ENCODE measurements around the gene SPEM3. TPM values are rescaled to one million over a fixed set of nuclear protein-coding genes. Genes with fewer than 3 reads are reported as not detected.

The SPEM3 gene
- total RNA-seq, 1 donor from 2014 or later, result not detected

GRCh38 chr17:7475764-7476422 lies 47.2 kb downstream of the SPEM3 start:
- H3K4me1 Mint-ChIP-seq (ENCODE audit: unreplicated experiment), result peaks cover 46% of the 10 kb centered on the region
- TF ChIP-seq, protein P1, sequence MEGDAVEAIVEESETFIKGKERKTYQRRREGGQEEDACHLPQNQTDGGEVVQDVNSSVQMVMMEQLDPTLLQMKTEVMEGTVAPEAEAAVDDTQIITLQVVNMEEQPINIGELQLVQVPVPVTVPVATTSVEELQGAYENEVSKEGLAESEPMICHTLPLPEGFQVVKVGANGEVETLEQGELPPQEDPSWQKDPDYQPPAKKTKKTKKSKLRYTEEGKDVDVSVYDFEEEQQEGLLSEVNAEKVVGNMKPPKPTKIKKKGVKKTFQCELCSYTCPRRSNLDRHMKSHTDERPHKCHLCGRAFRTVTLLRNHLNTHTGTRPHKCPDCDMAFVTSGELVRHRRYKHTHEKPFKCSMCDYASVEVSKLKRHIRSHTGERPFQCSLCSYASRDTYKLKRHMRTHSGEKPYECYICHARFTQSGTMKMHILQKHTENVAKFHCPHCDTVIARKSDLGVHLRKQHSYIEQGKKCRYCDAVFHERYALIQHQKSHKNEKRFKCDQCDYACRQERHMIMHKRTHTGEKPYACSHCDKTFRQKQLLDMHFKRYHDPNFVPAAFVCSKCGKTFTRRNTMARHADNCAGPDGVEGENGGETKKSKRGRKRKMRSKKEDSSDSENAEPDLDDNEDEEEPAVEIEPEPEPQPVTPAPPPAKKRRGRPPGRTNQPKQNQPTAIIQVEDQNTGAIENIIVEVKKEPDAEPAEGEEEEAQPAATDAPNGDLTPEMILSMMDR (IDR thresholded peaks at IDR 0.05), result no peak
- DNase-seq (ENCODE audit: extremely low spot score, unreplicated experiment), result no peak
- H3K27ac Mint-ChIP-seq (ENCODE audit: unreplicated experiment), result peak overlapping the region; percentile 92
- no peaks in the 10 kb centered on the region for H3K9me3 Mint-ChIP-seq (ENCODE audit: unreplicated experiment)
- no peaks in the 10 kb centered on the region for H3K27me3 Mint-ChIP-seq (ENCODE audit: unreplicated experiment)
- no peak overlapping the region for H3K4me3 Mint-ChIP-seq (ENCODE audit: unreplicated experiment)
- peaks cover 4% of the 10 kb centered on the region for H3K36me3 Mint-ChIP-seq (ENCODE audit: unreplicated experiment)

- no peak overlapping the region for H3K4me3 Mint-ChIP-seq (ENCODE audit: unreplicated experiment)
- H3K4me1 Mint-ChIP-seq (ENCODE audit: unreplicated experiment), result peaks cover 46% of the 10 kb centered on the region
- DNase-seq (ENCODE audit: extremely low spot score, unreplicated experiment), result no peak
- H3K27ac Mint-ChIP-seq (ENCODE audit: unreplicated experiment), result peak overlapping the region; percentile 92
- H3K27me3 Mint-ChIP-seq (ENCODE audit: unreplicated experiment), result no peaks in the 10 kb centered on the region
- TF ChIP-seq, protein P1 (IDR thresholded peaks at IDR 0.05), result no peak
- no peaks in the 10 kb centered on the region for H3K9me3 Mint-ChIP-seq (ENCODE audit: unreplicated experiment)
- peaks cover 4% of the 10 kb centered on the region for H3K36me3 Mint-ChIP-seq (ENCODE audit: unreplicated experiment)
Measured at GRCh38 chr17:7476494-7476893, 47.8 kb downstream of the SPEM3 start.

GRCh38 chr17:7476951-7477350 lies 48.3 kb downstream of the SPEM3 start:
- no peaks in the 10 kb centered on the region for H3K27me3 Mint-ChIP-seq (ENCODE audit: unreplicated experiment)
- H3K27ac Mint-ChIP-seq (ENCODE audit: unreplicated experiment), result peak overlapping the region; percentile 92
- peaks cover 45% of the 10 kb centered on the region for H3K4me1 Mint-ChIP-seq (ENCODE audit: unreplicated experiment)
- H3K36me3 Mint-ChIP-seq (ENCODE audit: unreplicated experiment), result peaks cover 4% of the 10 kb centered on the region
- no peak for DNase-seq (ENCODE audit: extremely low spot score, unreplicated experiment)
- TF ChIP-seq, protein P1 (IDR thresholded peaks at IDR 0.05), result no peak
- peak overlapping the region; percentile 79 for H3K4me3 Mint-ChIP-seq (ENCODE audit: unreplicated experiment)
- H3K9me3 Mint-ChIP-seq (ENCODE audit: unreplicated experiment), result no peaks in the 10 kb centered on the region

DNA sequence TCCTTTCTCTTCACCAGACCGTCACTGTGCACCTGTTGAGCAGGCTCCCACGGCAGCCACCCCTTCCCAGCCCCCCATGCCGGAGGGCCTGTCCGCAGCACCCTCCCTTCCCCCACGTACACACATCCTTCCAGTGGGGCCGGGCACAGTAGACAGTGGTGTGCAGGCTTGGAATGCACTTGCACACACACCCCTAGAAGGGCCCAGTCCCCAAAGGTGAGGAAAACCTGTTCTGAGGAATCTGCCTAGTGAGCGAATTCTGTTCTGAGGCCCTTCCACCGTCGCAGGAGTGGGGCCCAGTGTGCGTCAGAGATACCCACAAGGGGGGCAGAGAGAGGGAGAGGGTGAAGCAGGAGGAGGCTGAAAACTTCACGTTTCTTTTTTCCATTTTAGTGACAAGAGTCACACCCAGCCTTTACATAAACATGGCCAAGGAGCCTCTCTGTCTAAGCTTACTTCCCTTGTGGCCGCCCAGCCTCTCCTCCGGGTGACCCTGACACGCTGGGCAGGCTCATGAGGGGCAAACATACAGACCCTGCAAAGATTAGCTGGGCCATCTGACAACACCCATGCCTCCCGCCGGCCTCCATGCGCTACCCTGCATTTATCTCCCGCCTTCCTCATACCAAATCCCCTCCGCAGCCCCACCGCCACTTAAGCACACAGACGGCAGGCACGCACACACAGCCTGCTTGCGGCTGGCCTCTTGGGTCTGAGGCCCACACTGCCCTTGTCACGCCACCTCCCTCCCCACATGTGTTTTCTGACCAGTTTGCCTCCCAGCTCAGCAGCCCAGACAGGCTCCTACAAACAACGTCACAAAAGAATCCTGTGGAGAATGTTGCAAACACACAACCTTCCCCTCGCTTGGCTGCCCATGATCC lies 49.0 kb downstream of the SPEM3 start:
- no peak for DNase-seq (ENCODE audit: extremely low spot score, unreplicated experiment)
- peaks cover 4% of the 10 kb centered on the region for H3K36me3 Mint-ChIP-seq (ENCODE audit: unreplicated experiment)
- no peaks in the 10 kb centered on the region for H3K9me3 Mint-ChIP-seq (ENCODE audit: unreplicated experiment)
- H3K27me3 Mint-ChIP-seq (ENCODE audit: unreplicated experiment), result no peaks in the 10 kb centered on the region
- TF ChIP-seq, protein P1 (IDR thresholded peaks at IDR 0.05), result no peak
- H3K4me3 Mint-ChIP-seq (ENCODE audit: unreplicated experiment), result peak overlapping the region; percentile 79
- peaks cover 48% of the 10 kb centered on the region for H3K4me1 Mint-ChIP-seq (ENCODE audit: unreplicated experiment)
- peak overlapping the region; percentile 92 for H3K27ac Mint-ChIP-seq (ENCODE audit: unreplicated experiment)
